ENCODE measurements around the gene ATXN3L. TPM values are rescaled to one million over a fixed set of nuclear protein-coding genes. Genes with fewer than 3 reads are reported as not detected.

ATXN3L gene
- total and polyA plus RNA-seq, 8 donors: not detected

DNA sequence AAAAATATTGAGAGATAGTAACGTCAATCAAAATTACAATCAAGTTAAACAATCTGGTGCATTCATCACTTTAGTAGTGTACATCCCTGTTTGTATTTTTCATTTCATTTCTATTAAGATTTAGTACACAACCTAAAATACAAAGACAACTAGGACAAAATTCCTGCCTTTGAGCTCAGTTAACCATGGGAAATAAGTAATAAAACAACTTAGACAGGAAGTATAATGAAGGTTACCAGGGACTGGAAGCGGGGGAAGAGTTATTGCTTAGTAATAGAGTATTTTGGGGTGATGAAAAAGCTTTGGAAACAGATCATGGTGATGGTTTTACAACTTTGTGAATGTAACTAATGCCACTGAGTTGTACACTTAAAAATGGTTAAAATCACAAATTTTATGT lies 25.6 kb upstream of the ATXN3L start:
- Histone ChIP-seq H3K4me1 (no peaks in the 10 kb centered on the region), H3K27me3 (peaks cover 0 to 8% (median 0%) of the 10 kb centered on the region in 4 donors), H3K9me3 (no peaks in the 10 kb centered on the region), H3K4me3 (no peak overlapping the region), H3K36me3 (no peaks in the 10 kb centered on the region), H3K27ac (no peak overlapping the region)
- FAIRE-seq: no peak
- DNase-seq: no peak
- intact Hi-C loops (cut with DNase I): loop anchor here in 1 of 3 donors (10.0 kb wide), 1 partner anchor 61 kb away; no protein-coding TSS in a partner anchor
- no peak for TF ChIP-seq CTCF (IDR thresholded peaks at IDR 0.05)
- no peak for ATAC-seq
- WGBS, 2 donors: 73 to 87% methylated on average over 2 of the region's 2 CpGs

DNA sequence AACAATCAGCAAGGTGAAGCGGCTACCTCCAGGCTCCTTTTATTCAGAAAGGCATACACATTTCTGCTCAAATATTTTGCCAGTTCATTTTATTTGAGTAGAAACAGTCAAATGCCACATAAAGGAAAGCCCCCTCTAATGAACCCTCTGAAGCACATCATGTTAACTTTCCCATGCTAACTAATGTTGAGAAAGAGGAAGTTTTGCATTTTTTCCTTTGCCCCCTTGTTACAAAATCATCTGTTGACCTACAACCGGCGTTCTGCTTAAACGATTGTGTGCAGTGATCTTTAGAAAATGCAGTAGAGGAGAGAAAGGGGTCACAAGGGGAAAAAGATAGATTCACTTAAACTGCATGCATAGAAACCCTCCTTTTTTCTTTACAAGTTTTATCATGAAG lies 25.2 kb upstream of the ATXN3L start:
- intact Hi-C loops (cut with DNase I): loop anchor here in 1 of 3 donors (10.0 kb wide), 1 partner anchor 60 kb away; no protein-coding TSS in a partner anchor
- FAIRE-seq: no peak
- no peak for ATAC-seq
- no peak for TF ChIP-seq CTCF (IDR thresholded peaks at IDR 0.05)
- H3K4me1 ChIP-seq: no peaks in the 10 kb centered on the region
- H3K4me3 ChIP-seq: no peak overlapping the region
- no peaks in the 10 kb centered on the region for H3K9me3 ChIP-seq
- no peak overlapping the region for H3K27ac ChIP-seq
- H3K36me3 ChIP-seq: no peaks in the 10 kb centered on the region
- peaks cover 0 to 8% (median 0%) of the 10 kb centered on the region in 4 donors for H3K27me3 ChIP-seq
- 79 to 88% methylated on average over 4 of the region's 4 CpGs for WGBS, 2 donors
- DNase-seq: no peak

DNA sequence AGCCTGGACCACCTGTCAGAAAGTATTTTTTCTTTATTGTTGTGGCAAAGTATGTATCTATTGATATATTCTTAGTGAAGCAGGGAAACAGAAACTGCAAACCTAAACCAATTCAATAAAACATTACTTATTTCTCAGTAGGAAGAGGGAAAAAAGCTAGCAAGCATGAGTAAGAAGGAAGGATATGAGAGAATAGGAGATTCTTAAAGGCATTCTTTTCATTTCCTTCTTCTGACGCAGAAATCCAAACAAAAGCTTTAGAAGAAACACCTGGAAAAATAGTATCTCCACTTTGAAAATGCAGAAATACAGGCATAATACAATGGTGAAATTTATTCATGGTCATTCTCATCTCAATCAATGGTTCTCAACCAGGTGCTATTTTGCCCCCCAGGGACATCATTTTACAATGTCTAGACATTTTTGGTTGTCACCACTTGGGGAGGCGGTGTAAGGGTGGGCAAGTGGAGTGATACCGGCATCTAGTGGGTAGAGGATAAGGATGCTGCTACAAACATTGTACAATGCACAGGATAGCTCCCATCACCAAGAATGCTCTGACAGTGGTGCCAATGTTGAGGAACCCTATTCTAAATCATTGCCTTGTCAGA lies 21.7 kb upstream of the ATXN3L start:
- no peak for TF ChIP-seq CTCF (IDR thresholded peaks at IDR 0.05)
- H3K9me3 ChIP-seq: no peaks in the 10 kb centered on the region
- 85 to 88% methylated on average over 3 of the region's 3 CpGs for WGBS, 2 donors
- no peak for DNase-seq
- FAIRE-seq: no peak
- H3K36me3 ChIP-seq: no peaks in the 10 kb centered on the region
- no peak overlapping the region for H3K27ac ChIP-seq
- ATAC-seq: no peak
- no peaks in the 10 kb centered on the region for H3K27me3 ChIP-seq
- no peaks in the 10 kb centered on the region for H3K4me1 ChIP-seq
- no peak overlapping the region for H3K4me3 ChIP-seq
- intact Hi-C loops (cut with DNase I): loop anchor here in 1 of 3 donors (10.0 kb wide), 1 partner anchor 57 kb away; no protein-coding TSS in a partner anchor

DNA sequence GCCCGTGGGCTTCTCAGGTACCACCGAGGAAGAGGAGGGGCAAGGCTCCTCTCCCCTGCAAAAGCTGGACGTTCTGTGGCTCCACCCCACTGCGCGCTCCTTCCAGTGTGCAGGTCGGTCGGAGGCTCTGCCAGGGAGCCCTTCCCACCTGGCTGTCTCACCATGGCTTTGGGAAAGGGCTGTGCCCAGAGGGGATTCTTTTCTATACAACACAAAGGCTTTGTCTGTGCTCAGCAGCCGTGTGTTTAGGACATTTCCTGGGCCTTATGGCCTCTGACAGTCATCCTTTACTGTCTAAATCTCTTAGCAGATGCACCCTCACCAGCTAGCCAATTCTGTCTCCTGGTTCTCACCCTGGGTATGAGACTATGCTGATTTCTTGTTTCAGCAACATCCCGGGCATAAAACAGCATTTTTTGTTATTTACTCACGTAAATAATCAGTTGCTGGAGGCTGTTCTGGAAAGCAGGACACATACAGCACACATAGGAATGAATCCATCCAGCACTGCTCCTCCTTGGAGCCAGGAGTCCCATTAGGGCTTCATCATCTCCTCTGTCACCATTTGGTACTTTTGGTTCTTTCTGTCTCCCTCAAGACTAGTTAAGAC lies 20.4 kb upstream of the ATXN3L start:
- no peaks in the 10 kb centered on the region for H3K36me3 ChIP-seq
- FAIRE-seq (no peak), ATAC-seq (no peak), DNase-seq (no peak)
- 67 to 84% methylated on average over 10 of the region's 10 CpGs for WGBS, 2 donors
- H3K27ac ChIP-seq: no peak overlapping the region
- H3K27me3 ChIP-seq: no peaks in the 10 kb centered on the region
- intact Hi-C loops (cut with DNase I): loop anchor here in 1 of 3 donors (10.0 kb wide), 1 partner anchor 55 kb away; no protein-coding TSS in a partner anchor
- no peaks in the 10 kb centered on the region for H3K9me3 ChIP-seq
- H3K4me3 ChIP-seq: no peak overlapping the region
- no peak for TF ChIP-seq CTCF (IDR thresholded peaks at IDR 0.05)
- H3K4me1 ChIP-seq: no peaks in the 10 kb centered on the region

DNA sequence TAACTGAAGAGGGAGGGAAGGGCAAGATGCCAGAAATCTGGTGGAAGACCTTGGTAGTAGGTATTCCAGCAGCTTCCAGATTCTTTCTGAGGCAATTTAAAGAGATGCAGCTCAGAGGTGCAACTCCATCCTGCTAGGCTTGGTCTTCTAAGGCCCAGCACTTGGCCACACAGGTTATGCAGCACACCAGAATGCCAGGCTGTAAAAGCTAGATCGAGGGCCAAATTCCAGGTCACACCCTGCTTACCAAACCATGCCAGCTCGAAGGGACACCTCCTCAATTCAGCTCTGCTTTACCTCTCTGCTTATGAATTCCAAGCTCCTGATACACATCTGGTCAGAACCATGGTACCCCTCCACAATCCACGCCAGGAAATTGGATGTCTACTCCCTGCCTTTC lies 19.8 kb upstream of the ATXN3L start:
- ATAC-seq (no peak), FAIRE-seq (no peak), DNase-seq (no peak)
- Histone ChIP-seq H3K4me1 (no peaks in the 10 kb centered on the region), H3K4me3 (no peak overlapping the region), H3K27me3 (no peaks in the 10 kb centered on the region), H3K36me3 (no peaks in the 10 kb centered on the region), H3K9me3 (no peaks in the 10 kb centered on the region), H3K27ac (no peak overlapping the region)
- intact Hi-C loops (cut with DNase I): loop anchor here in 1 of 3 donors (10.0 kb wide), 1 partner anchor 55 kb away; no protein-coding TSS in a partner anchor
- TF ChIP-seq CTCF (IDR thresholded peaks at IDR 0.05): no peak
- 64 to 81% methylated on average over 3 of the region's 3 CpGs for WGBS, 2 donors
